ENCODE measurements around the gene LILRA5. TPM values are rescaled to one million over a fixed set of nuclear protein-coding genes. Genes with fewer than 3 reads are reported as not detected.
"Not testable (repeated sequence)": the region's sequence is repeated elsewhere in the genome, so short reads cannot be mapped to it uniquely, and the experiment has no call there.

LILRA5 gene
- polyA plus RNA-seq, 1 donor (not counting 4 experiments of a cell fraction or from before 2014, with no cell fraction given): not detected

GRCh38 chr19:54279406-54279962, 33.5 kb downstream of the LILRA5 start:
- no peaks in the 10 kb centered on the region for H3K36me3 ChIP-seq (ENCODE audit: control insufficient read depth in 2 of 2, extremely low read depth in 1 of 2, insufficient read depth in 2 of 2, low read length in 2 of 2)
- dilution Hi-C loops (cut with MboI; ENCODE audit: extremely low pct_ligation_motif_present, low sequenced_read_pairs): no loop called here
- H2AFZ ChIP-seq (ENCODE audit: control insufficient read depth, low read length): no peak overlapping the region
- H3K4me3 ChIP-seq (ENCODE audit: control insufficient read depth in 2 of 3, extremely low read depth in 1 of 3, insufficient read depth in 2 of 3, low read depth in 1 of 3, low read length in 3 of 3): no peak overlapping the region
- H3K9ac ChIP-seq (ENCODE audit: control insufficient read depth, extremely low read depth, insufficient read depth, low read length): no peak overlapping the region
- H3K27me3 ChIP-seq (ENCODE audit: control insufficient read depth, extremely low read depth, insufficient read depth, low read length): no peaks in the 10 kb centered on the region
- FAIRE-seq (no peak), DNase-seq (ENCODE audit: low read depth, low spot score) (no peak)
- no peaks in the 10 kb centered on the region for H3K79me2 ChIP-seq (ENCODE audit: control insufficient read depth, insufficient read depth, low read length)
- H3K4me2 ChIP-seq (ENCODE audit: control insufficient read depth, extremely low read depth, insufficient read depth, low read depth, low read length): no peak overlapping the region
- no peak overlapping the region for H3K27ac ChIP-seq (ENCODE audit: control insufficient read depth, insufficient read depth, low read length)
- no peaks in the 10 kb centered on the region for H3K9me3 ChIP-seq (ENCODE audit: control insufficient read depth, low read depth, low read length)
- H4K20me1 ChIP-seq (ENCODE audit: control insufficient read depth, extremely low read depth, insufficient read depth, low read length): no peaks in the 10 kb centered on the region
- H3K4me1 ChIP-seq (ENCODE audit: control insufficient read depth, extremely low read depth, insufficient read depth, low read length): no peaks in the 10 kb centered on the region
- no peaks in the 10 kb centered on the region for H3K9me1 ChIP-seq (ENCODE audit: control insufficient read depth, extremely low read depth, insufficient read depth, low read length)
- TF ChIP-seq EZH2 (IDR thresholded peaks at IDR 0.05; ENCODE audit: low read length) (no peak), CTCF (optimal IDR thresholded peaks at IDR 0.05 in 1 of 3, IDR thresholded peaks at IDR 0.05 in 1 of 3, conservative IDR thresholded peaks at IDR 0.05 in 1 of 3; ENCODE audit: extremely low read depth in 1 of 3, insufficient read depth in 2 of 3, low read length in 3 of 3) (no peak)

- H3K9me1 ChIP-seq (ENCODE audit: control insufficient read depth, extremely low read depth, insufficient read depth, low read length); H2AFZ ChIP-seq (ENCODE audit: control insufficient read depth, low read length); H3K27me3 ChIP-seq (ENCODE audit: control insufficient read depth, extremely low read depth, insufficient read depth, low read length); FAIRE-seq; H4K20me1 ChIP-seq (ENCODE audit: control insufficient read depth, extremely low read depth, insufficient read depth, low read length); H3K36me3 ChIP-seq (ENCODE audit: control insufficient read depth in 2 of 2, extremely low read depth in 1 of 2, insufficient read depth in 2 of 2, low read length in 2 of 2); H3K79me2 ChIP-seq (ENCODE audit: control insufficient read depth, insufficient read depth, low read length); H3K9me3 ChIP-seq (ENCODE audit: control insufficient read depth, low read depth, low read length); H3K4me2 ChIP-seq (ENCODE audit: control insufficient read depth, extremely low read depth, insufficient read depth, low read depth, low read length); H3K9ac ChIP-seq (ENCODE audit: control insufficient read depth, extremely low read depth, insufficient read depth, low read length); H3K4me1 ChIP-seq (ENCODE audit: control insufficient read depth, extremely low read depth, insufficient read depth, low read length); DNase-seq (ENCODE audit: low read depth, low spot score); H3K27ac ChIP-seq (ENCODE audit: control insufficient read depth, insufficient read depth, low read length); H3K4me3 ChIP-seq (ENCODE audit: control insufficient read depth in 2 of 3, extremely low read depth in 1 of 3, insufficient read depth in 2 of 3, low read depth in 1 of 3, low read length in 3 of 3); dilution Hi-C loops (cut with MboI; ENCODE audit: extremely low pct_ligation_motif_present, low sequenced_read_pairs): not testable (repeated sequence)
Observed at GRCh38 chr19:54278571-54279195, 34.3 kb downstream of the LILRA5 start.

GRCh38 chr19:54278056-54278455, 34.9 kb downstream of the LILRA5 start:
- H3K79me2 ChIP-seq (ENCODE audit: control insufficient read depth, insufficient read depth, low read length); H3K9me3 ChIP-seq (ENCODE audit: control insufficient read depth, low read depth, low read length); H3K27ac ChIP-seq (ENCODE audit: control insufficient read depth, insufficient read depth, low read length); H3K4me3 ChIP-seq (ENCODE audit: control insufficient read depth in 2 of 3, extremely low read depth in 1 of 3, insufficient read depth in 2 of 3, low read depth in 1 of 3, low read length in 3 of 3); H4K20me1 ChIP-seq (ENCODE audit: control insufficient read depth, extremely low read depth, insufficient read depth, low read length); H3K4me1 ChIP-seq (ENCODE audit: control insufficient read depth, extremely low read depth, insufficient read depth, low read length); H3K9ac ChIP-seq (ENCODE audit: control insufficient read depth, extremely low read depth, insufficient read depth, low read length); H3K27me3 ChIP-seq (ENCODE audit: control insufficient read depth, extremely low read depth, insufficient read depth, low read length); H3K36me3 ChIP-seq (ENCODE audit: control insufficient read depth in 2 of 2, extremely low read depth in 1 of 2, insufficient read depth in 2 of 2, low read length in 2 of 2); dilution Hi-C loops (cut with MboI; ENCODE audit: extremely low pct_ligation_motif_present, low sequenced_read_pairs); H3K4me2 ChIP-seq (ENCODE audit: control insufficient read depth, extremely low read depth, insufficient read depth, low read depth, low read length); DNase-seq (ENCODE audit: low read depth, low spot score); FAIRE-seq; H3K9me1 ChIP-seq (ENCODE audit: control insufficient read depth, extremely low read depth, insufficient read depth, low read length); H2AFZ ChIP-seq (ENCODE audit: control insufficient read depth, low read length): not testable (repeated sequence)

- H3K27me3 ChIP-seq (ENCODE audit: control insufficient read depth, extremely low read depth, insufficient read depth, low read length); H4K20me1 ChIP-seq (ENCODE audit: control insufficient read depth, extremely low read depth, insufficient read depth, low read length); H3K79me2 ChIP-seq (ENCODE audit: control insufficient read depth, insufficient read depth, low read length); H3K4me2 ChIP-seq (ENCODE audit: control insufficient read depth, extremely low read depth, insufficient read depth, low read depth, low read length); H3K27ac ChIP-seq (ENCODE audit: control insufficient read depth, insufficient read depth, low read length); H3K36me3 ChIP-seq (ENCODE audit: control insufficient read depth in 2 of 2, extremely low read depth in 1 of 2, insufficient read depth in 2 of 2, low read length in 2 of 2); H3K9me1 ChIP-seq (ENCODE audit: control insufficient read depth, extremely low read depth, insufficient read depth, low read length); H3K4me1 ChIP-seq (ENCODE audit: control insufficient read depth, extremely low read depth, insufficient read depth, low read length); DNase-seq (ENCODE audit: low read depth, low spot score); dilution Hi-C loops (cut with MboI; ENCODE audit: extremely low pct_ligation_motif_present, low sequenced_read_pairs); H3K9me3 ChIP-seq (ENCODE audit: control insufficient read depth, low read depth, low read length); H3K9ac ChIP-seq (ENCODE audit: control insufficient read depth, extremely low read depth, insufficient read depth, low read length); H2AFZ ChIP-seq (ENCODE audit: control insufficient read depth, low read length); FAIRE-seq; H3K4me3 ChIP-seq (ENCODE audit: control insufficient read depth in 2 of 3, extremely low read depth in 1 of 3, insufficient read depth in 2 of 3, low read depth in 1 of 3, low read length in 3 of 3): not testable (repeated sequence)
Observed at GRCh38 chr19:54277111-54277615, 35.8 kb downstream of the LILRA5 start.
